HG03521 (cell line): Measurements from ENCODE around the gene C15orf62.

Experiments
- ATAC-seq: cut with Tn5 transposase; IDR thresholded peaks from one replicate; pipeline ENCODE4 v1.9.1; 2021; ENCODE audit warnings: mild to moderate bottlenecking, moderate library complexity; ENCODE audit not compliant: unreplicated experiment

Gene C15orf62

DNA sequence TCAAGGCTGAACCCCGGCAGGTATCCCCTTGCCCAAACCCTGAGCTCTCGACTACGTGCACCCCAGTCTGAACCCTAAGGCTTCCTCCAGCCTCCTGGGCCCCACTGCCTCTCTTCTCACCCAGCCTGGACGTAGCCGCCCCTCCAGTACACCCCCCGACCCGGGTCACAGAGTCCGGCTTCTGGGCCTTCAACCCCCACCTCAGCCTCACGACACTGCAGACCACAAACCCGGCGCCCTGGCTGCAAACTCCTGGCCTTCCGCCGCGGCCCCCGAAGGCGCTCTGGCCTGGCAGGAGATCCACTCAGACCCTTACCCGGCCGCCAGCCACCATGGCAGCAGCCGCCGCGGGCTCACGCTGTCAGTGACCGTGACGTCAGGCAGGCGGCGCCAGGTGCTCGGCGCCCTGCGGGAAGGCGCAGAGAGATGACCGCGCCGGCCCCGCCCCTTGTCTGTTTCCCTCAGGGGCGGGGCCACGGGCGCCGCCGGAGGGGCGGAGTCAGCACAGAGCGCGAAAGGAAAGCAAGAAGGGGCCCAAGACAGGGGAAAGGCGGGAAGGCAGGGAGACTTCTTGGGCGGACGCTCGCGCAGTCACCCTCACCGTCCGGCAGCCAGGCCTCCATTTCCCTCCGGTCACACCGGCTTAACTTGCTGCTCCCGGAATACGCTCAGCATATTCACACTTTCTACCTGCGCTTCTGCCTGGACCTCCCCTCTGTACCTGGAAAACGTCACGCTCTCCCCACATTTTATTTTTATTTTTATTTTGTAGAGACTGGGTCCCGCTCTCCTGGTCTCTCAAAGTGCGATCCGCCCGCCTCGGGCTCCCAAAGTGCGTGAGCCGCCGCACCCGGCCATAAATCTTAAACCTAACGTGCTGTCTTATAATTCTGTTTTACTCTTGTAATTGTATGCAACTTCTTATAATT, 14.6 kb upstream of the C15orf62 start, which contains the start of gene RMDN3:
RMDN3 (minus strand) TSS at position 372 of the 929 bp plus-strand sequence. CDS start 471 bp downstream, outside the sequence.
- peak; percentile 83 for ATAC-seq

DNA sequence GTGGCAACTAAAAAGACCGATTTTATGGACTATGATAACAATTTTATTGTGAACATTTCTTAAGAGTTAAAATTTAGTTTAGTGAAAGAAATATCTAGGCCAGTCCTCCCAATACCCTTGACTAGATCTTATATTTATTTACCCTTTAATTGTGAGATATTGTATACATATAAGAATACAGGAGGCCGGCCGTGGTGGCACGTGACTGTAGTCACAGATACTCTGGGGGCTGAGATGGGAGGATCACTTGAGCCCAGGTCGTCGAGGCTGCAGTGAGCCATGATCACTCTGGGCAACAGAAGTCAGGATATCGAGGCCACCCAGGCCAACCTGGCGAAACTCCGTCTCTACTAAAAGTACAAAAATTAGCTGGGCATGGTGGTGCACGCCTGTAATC, 14.0 kb upstream of the C15orf62 start:
- ATAC-seq: no peak

DNA sequence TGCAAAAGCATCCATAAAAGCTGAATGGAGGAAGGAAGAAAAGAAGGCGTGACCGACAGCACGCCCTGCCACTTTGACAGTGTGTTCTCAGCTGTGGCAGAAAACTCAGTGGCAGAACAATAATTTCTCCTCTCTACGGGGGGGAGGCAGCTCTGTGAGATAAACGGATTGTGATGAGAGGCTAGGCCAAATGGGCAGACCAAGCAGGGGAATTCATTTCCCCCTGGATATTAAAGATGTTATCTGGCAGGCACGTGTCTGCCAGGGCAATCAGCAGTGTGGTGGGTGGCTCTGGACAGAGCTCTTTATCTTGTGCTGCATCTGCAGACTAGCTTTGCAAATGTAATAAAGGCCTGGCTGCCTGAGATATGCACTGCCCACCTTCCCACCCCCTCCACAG, 12.8 kb upstream of the C15orf62 start:
- ATAC-seq: no peak

DNA sequence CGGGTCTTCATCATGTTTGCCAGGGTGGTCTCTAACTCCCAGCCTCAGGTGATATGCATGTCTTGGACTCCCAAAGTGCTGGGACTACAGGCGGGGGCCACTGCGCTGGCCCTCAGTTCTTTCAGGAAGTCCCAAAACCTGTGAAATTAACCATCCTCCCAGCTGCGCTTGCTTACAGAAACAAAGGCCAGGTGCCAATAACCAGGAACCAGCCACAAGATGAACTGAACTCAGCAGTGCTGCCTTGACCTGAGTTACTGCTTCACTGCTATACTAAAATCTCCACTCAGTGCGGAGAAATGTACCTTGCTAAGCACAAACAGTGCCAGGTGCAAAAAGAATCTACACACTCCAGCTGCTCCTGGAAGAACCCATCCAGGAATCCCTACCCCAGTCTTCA, 9.8 kb upstream of the C15orf62 start:
- ATAC-seq: no peak

GRCh38 chr15:40762919-40763800, 6.6 kb upstream of the C15orf62 start:
- ATAC-seq: no peak

DNA sequence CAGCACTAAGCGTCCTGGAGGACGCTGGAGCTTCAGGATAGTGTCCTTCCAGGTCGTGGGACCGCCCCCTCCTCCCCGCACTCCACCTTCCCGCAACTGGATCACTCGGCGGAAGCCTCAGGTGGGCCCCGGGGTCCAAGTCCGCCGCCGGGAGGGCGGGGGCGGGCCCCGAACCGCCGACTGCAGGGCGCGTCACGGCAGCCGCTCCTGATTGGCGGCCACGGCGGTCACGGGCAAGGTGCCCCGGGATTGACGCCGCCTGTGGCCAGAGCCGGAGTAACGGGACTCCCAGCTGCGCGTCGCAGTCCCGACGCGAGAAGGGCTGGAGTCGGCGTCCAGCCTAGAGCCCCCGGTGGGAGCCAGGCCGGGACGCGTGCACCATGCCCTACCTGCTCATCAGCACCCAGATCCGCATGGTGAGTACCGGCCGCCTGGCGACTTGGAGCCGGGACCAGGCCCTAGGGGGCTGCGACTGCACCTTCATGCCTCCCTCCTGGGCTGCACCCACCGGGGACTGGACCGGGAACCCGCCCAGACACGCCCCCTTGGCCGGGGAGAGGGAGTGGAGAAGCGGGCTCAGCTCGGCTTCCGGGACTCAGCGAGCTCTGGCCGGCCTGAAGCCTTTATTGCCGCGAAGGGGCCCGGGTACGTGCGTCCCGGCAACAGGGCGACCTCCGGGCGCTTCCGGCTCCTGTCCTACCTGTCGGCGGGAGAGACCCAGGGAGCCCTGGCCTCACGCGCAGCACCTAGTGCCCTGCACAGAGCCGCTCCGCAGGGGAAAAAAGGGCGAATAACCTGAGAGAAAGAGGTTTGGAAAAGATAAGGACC, 5.8 kb upstream of the C15orf62 start, which contains the start of gene GCHFR:
GCHFR (plus strand) TSS at position 268 of the 828 bp plus-strand sequence; CDS start at position 381, 113 bp downstream.
- peak; percentile 46 for ATAC-seq

- ATAC-seq: no peak
These were observed 5.1 kb upstream of the C15orf62 start for GRCh38 chr15:40764629-40765103.

GRCh38 chr15:40766194-40766815, 3.5 kb upstream of the C15orf62 start:
- no peak for ATAC-seq

GRCh38 chr15:40766906-40767837, 2.6 kb upstream of the C15orf62 start:
- ATAC-seq: no peak

DNA sequence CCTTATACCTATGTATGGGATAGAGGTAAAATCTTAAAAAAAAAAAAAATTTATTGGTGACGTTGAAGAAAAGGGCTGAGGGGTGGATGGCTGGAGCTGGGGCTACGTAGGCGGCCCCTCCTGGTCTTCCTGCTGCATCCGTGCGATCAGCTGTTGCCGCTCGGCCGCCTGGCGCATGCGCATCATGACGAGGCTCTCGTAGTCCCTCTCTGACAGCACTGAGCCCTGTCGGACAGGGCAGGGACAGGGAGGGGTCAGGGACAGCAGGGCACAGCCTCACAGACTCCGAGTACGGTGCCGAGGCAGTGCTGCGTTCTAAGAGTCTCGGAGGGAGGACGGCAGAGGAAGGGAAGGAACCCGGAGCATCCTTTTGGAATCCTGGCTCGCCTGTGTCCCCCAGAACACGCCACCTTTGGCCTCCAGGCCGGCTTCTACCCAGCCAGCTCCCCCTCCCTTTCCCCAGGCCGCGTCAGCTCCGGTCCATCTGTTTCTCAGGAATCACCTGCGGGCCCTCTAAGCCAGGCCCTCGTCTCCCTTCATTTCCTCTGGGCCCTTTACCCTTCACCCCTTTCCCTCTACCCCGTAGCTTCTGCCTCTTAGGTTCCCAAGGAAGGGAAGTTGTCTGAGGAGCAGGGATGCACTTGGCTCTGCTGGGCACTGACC, 1.8 kb upstream of the C15orf62 start:
- ATAC-seq: no peak

- ATAC-seq: no peak
These were observed 1.1 kb upstream of the C15orf62 start for GRCh38 chr15:40768521-40769273.

DNA sequence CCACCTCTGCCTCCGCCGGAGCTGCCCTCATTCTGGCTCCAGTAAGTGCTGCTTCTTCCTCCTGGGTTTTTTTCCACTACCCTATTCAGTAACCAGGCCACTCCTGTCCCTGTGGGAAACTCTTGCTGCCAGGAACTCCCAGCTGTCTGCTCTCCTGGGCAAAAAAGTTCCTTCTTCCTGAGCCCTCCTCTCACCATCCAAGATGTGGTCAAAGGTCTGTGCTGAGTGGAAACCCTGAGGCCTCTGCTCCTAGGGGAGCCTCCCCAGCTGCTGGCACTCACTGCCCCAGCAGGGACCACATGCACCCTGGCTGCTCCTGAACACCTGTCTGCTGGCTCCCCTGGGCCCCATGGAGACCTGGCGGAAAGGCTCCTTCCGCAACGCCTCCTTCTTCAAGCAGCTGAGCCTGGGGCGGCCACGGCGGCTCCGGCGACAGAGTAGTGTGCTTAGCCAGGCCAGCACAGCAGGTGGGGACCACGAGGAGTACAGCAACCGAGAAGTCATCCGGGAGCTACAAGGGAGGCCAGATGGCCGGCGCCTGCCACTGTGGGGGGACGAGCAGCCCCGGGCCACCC, 454 bp downstream of the C15orf62 start:
- ATAC-seq: no peak

DNA sequence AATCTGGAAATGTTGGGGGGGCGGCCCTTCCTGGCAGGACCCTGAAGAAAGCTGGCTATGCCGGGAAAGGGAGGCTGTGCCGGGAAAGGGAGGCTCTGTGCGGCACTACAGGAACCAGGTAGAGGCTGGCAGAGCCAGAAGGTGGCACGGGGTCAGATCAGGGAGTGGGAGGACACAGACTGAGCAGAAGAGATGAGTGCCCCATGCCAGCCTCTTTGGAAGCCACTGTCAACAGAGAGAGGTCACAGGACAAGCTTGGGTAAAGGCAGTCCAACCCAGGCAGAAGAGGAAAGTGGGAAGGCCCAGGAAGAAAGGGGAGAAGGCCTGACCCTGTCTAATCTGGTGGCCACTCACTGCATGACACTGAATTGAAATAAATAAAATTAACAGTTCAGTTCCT, 1.5 kb downstream of the C15orf62 start:
- ATAC-seq: no peak

- ATAC-seq: no peak
These were observed 2.2 kb downstream of the C15orf62 start for GRCh38 chr15:40772014-40772413.

DNA sequence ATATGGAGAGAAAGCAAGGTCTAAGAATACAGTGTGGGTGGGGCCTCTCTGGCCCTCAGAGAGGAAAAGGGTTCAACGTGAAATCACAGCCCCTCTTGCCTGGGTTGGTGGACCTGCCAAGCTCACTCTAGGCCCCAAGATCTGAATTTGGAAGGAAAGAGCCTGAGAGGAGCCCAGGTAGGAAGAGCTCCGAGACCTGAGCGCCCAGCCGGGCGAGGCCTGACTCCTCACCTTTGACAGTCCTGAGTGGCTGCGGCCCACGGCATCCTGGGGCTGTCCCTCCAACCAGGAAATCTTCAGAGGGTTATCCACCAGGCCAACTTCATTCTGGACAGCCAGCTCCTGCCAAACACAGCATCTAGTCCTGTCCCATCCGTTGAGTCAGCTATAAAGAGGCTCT, 3.7 kb downstream of the C15orf62 start:
- no peak for ATAC-seq

GRCh38 chr15:40773902-40774301, 4.1 kb downstream of the C15orf62 start:
- ATAC-seq: no peak

GRCh38 chr15:40775007-40775406, 5.2 kb downstream of the C15orf62 start:
- no peak for ATAC-seq
